Endothelial cell of umbilical vein (primary cell): Measurements from ENCODE around the gene ANKS1A. TPM values are rescaled to one million over a fixed set of nuclear protein-coding genes. Genes with fewer than 3 reads are reported as not detected.

Experiments
- BruUV-seq: library from RNA; stranded (reverse); fragments of 400-500 nt; replicated peaks from 2 replicates; lab custom pipeline; 2021; lab: Mats Ljungman, UMichigan
- CTCF ChIA-PET: fragments of 300-600, 350-600 bp; sonication (Branson Sonifier 250); formaldehyde crosslinking; loops from one replicate; lab custom pipeline; 2021; ENCODE audit warnings: antibody characterized with exemption, inconsistent platforms; lab: Charles Lee
- POLR2A ChIA-PET: fragments of 300-600, 350-600 bp; sonication (Branson Sonifier 250); formaldehyde crosslinking; loops from one replicate; lab custom pipeline; 2021; ENCODE audit warnings: antibody characterized with exemption, inconsistent platforms; lab: Charles Lee
- DNase-seq: peaks from one replicate; pipeline ENCODE4 v3.0.0-alpha.2; 2011; ENCODE audit warnings: low read depth, low spot score
- FAIRE-seq: peaks from 2 replicates; lab custom pipeline; 2011; peaks lifted over from hg19 to GRCh38; lab: Jason Lieb, UNC
- H2AFZ ChIP-seq: 2 replicates; pipeline ENCODE4 v1.6.0; 2012; ENCODE audit warnings: low read depth, low read length, control low read depth, inconsistent platforms
- H3K27ac ChIP-seq: 2 replicates; pipeline ENCODE4 v1.5.1; 2011; ENCODE audit warnings: low read depth, mild to moderate bottlenecking, control low read depth, low read length, moderate library complexity; ENCODE audit not compliant: insufficient read depth
- H3K27me3 ChIP-seq, 2 experiments: 2 replicates each; pipeline versions ENCODE4 v1.6.0 to v1.6.1; 2011; ENCODE audit warnings: low read length in 2 of 2, mixed read lengths in 1 of 2; ENCODE audit not compliant: control insufficient read depth in 2 of 2, insufficient read depth in 2 of 2
- H3K36me3 ChIP-seq, 2 experiments: 2 replicates in 1 of 2; 3 replicates in 1 of 2; pipeline ENCODE4 v1.5.1; 2011; ENCODE audit warnings: low read length in 2 of 2, mild to moderate bottlenecking in 1 of 2, moderate library complexity in 1 of 2; ENCODE audit not compliant: control insufficient read depth in 2 of 2, insufficient read depth in 2 of 2; ENCODE audit errors: extremely low read depth in 1 of 2
- H3K4me1 ChIP-seq: 3 replicates; pipeline ENCODE4 v1.5.1; 2011; ENCODE audit warnings: mild to moderate bottlenecking, low read length; ENCODE audit not compliant: control insufficient read depth, insufficient read depth; ENCODE audit errors: extremely low read depth
- H3K4me2 ChIP-seq: 2 replicates; pipeline ENCODE4 v1.6.1; 2011; ENCODE audit warnings: low read length, control low read depth, mixed read lengths; ENCODE audit not compliant: insufficient read depth
- H3K4me3 ChIP-seq, 3 experiments: fragments of 200-600 bp in 1 of 3; sonication (generic), shearing (Covaris generic) in 1 of 3; replicated peaks in 1 of 3; 2 replicates each; pipeline ENCODE4 v1.5.1; 2011 to 2016; ENCODE audit warnings: control low read depth in 3 of 3, low read length in 3 of 3, mild to moderate bottlenecking in 2 of 3, inconsistent platforms in 1 of 3, low read depth in 1 of 3, moderate library complexity in 1 of 3; ENCODE audit not compliant: insufficient read depth in 1 of 3
- H3K79me2 ChIP-seq: 2 replicates; pipeline ENCODE4 v1.6.0; 2012; ENCODE audit warnings: low read length, inconsistent platforms; ENCODE audit not compliant: control insufficient read depth, insufficient read depth
- H3K9ac ChIP-seq: replicated peaks from 2 replicates; pipeline ENCODE3; 2011; ENCODE audit warnings: low read length, control low read depth; ENCODE audit not compliant: insufficient read depth; ENCODE audit errors: extremely low read depth
- H3K9me1 ChIP-seq: replicated peaks from 3 replicates; pipeline ENCODE4 v1.6.0; 2011; ENCODE audit warnings: mild to moderate bottlenecking, low read length; ENCODE audit not compliant: control insufficient read depth, insufficient read depth; ENCODE audit errors: extremely low read depth
- H3K9me3 ChIP-seq: replicated peaks from 2 replicates; pipeline ENCODE4 v1.5.1; 2012; ENCODE audit warnings: low read length, inconsistent platforms; ENCODE audit not compliant: control insufficient read depth, insufficient read depth
- H4K20me1 ChIP-seq: replicated peaks from 2 replicates; pipeline ENCODE3; 2011; ENCODE audit warnings: mild to moderate bottlenecking, low read length; ENCODE audit not compliant: control insufficient read depth, insufficient read depth; ENCODE audit errors: extremely low read depth
- EZH2 ChIP-seq: IDR thresholded peaks from 2 replicates; pipeline ENCODE4 v1.6.1; 2012; ENCODE audit warnings: borderline replicate concordance, low read depth, mild to moderate bottlenecking, moderate library complexity, low read length, inconsistent platforms; ENCODE audit not compliant: severe bottlenecking
- FOS ChIP-seq: IDR thresholded peaks from 2 replicates; pipeline ENCODE4 v1.6.1; 2011; ENCODE audit warnings: mild to moderate bottlenecking, low read length, moderate library complexity, borderline replicate concordance; ENCODE audit not compliant: insufficient read depth
- GATA2 ChIP-seq: IDR thresholded peaks from 2 replicates; pipeline ENCODE4 v1.7.0; 2011; ENCODE audit warnings: low read depth, mild to moderate bottlenecking, moderate library complexity, mixed read lengths, low read length; ENCODE audit not compliant: insufficient read length, insufficient read depth
- JUN ChIP-seq: IDR thresholded peaks from 2 replicates; pipeline ENCODE4 v1.6.1; 2011; ENCODE audit warnings: borderline replicate concordance, low read depth; ENCODE audit not compliant: insufficient read length, insufficient read depth
- MAX ChIP-seq: IDR thresholded peaks from 2 replicates; pipeline ENCODE4 v1.6.1; 2011; ENCODE audit not compliant: insufficient read depth, insufficient read length
- MYC ChIP-seq: IDR thresholded peaks from one replicate; pipeline ENCODE4 v1.6.1; 2011; ENCODE audit warnings: mild to moderate bottlenecking, low read depth, low read length
- POLR2A ChIP-seq: IDR thresholded peaks from 2 replicates; pipeline ENCODE4 v1.6.1; 2012; ENCODE audit warnings: low read depth, mild to moderate bottlenecking, control low read depth, low read length
- POLR2AphosphoS5 ChIP-seq: IDR thresholded peaks from 2 replicates; pipeline ENCODE4 v1.6.1; 2012; ENCODE audit warnings: low read depth, mild to moderate bottlenecking, control low read depth, low read length, moderate library complexity; ENCODE audit not compliant: insufficient read depth
- dilution Hi-C: fragments of 300-500 bp; cut with MboI; formaldehyde crosslinking; loops from one replicate; pipeline ENCODE4 v1.15.0; 2019; ENCODE audit warnings: low sequenced_read_pairs; ENCODE audit not compliant: extremely low pct_ligation_motif_present
- intact Hi-C: fragments of 100-400 bp; cut with micrococcal nuclease; formaldehyde crosslinking; loops from one replicate; pipeline ENCODE4 v1.10.0; 2022
- polyA plus RNA-seq, 4 experiments: library from polyadenylated mRNA; depleted of rRNA in 3 of 4; stranded (reverse) in 3 of 4; unstranded in 1 of 4; fragments of >200 nt; gene quantifications; 2 replicates each; pipeline versions ENCODE4 v1.2.1 to v1.2.3, GENCODE V29; 2011 to 2012; ENCODE audit warnings: missing spikeins in 1 of 4
- total RNA-seq: library from RNA; stranded (reverse); gene quantifications from 2 replicates; pipeline ENCODE4 v1.2.3, GENCODE V29; 2021
- TF ChIP-seq, protein P1 (sequence below), 2 donors: IDR thresholded peaks; 1 replicate in 1 of 2; 2 replicates in 1 of 2; pipeline ENCODE4 v1.5.1; 2011; ENCODE audit warnings: low read length in 2 of 2, mild to moderate bottlenecking in 2 of 2, moderate library complexity in 2 of 2, control low read depth in 1 of 2, inconsistent platforms in 1 of 2, low read depth in 1 of 2; ENCODE audit not compliant: insufficient read depth in 1 of 2; ENCODE audit errors: extremely low read depth in 1 of 2

Gene ANKS1A
- total and polyA plus RNA-seq, 2 donors (not counting 3 experiments of a cell fraction or from before 2014, with no cell fraction given), result 8.9 to 26.1 TPM

GRCh38 chr6:34970488-34970887, 81.4 kb downstream of the ANKS1A start:
- H3K27me3 ChIP-seq, result no peaks in the 10 kb centered on the region
- DNase-seq, result no peak
- no peaks in the 10 kb centered on the region for H3K9me1 ChIP-seq
- H3K9me3 ChIP-seq, result no peaks in the 10 kb centered on the region
- H3K36me3 ChIP-seq, result no peaks in the 10 kb centered on the region
- intact Hi-C loops, result no loop called here
- no peaks in the 10 kb centered on the region for H3K79me2 ChIP-seq
- FAIRE-seq, result no peak
- no peaks in the 10 kb centered on the region for H4K20me1 ChIP-seq
- CTCF ChIA-PET, result no interaction called here
- H3K4me1 ChIP-seq, result no peaks in the 10 kb centered on the region
- H3K4me2 ChIP-seq, result no peak overlapping the region
- POLR2A ChIA-PET, result no interaction called here
- dilution Hi-C loops, result no loop called here
- no TSS peak for BruUV-seq
- H3K9ac ChIP-seq, result no peak overlapping the region
- TF ChIP-seq, protein P1, sequence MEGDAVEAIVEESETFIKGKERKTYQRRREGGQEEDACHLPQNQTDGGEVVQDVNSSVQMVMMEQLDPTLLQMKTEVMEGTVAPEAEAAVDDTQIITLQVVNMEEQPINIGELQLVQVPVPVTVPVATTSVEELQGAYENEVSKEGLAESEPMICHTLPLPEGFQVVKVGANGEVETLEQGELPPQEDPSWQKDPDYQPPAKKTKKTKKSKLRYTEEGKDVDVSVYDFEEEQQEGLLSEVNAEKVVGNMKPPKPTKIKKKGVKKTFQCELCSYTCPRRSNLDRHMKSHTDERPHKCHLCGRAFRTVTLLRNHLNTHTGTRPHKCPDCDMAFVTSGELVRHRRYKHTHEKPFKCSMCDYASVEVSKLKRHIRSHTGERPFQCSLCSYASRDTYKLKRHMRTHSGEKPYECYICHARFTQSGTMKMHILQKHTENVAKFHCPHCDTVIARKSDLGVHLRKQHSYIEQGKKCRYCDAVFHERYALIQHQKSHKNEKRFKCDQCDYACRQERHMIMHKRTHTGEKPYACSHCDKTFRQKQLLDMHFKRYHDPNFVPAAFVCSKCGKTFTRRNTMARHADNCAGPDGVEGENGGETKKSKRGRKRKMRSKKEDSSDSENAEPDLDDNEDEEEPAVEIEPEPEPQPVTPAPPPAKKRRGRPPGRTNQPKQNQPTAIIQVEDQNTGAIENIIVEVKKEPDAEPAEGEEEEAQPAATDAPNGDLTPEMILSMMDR (IDR thresholded peaks at IDR 0.05; ENCODE audit: extremely low read depth in 1 of 2, insufficient read depth in 1 of 2, low read depth in 1 of 2, low read length in 2 of 2), result no peak
- no peak for TF ChIP-seq JUN
- no peak for TF ChIP-seq GATA2
- TF ChIP-seq EZH2, result no peak
- no peak for TF ChIP-seq POLR2AphosphoS5
- TF ChIP-seq MYC, result no peak
- TF ChIP-seq MAX, result no peak
- no peak for TF ChIP-seq FOS
- TF ChIP-seq POLR2A, result no peak
- no peak overlapping the region for H2AFZ ChIP-seq
- H3K27ac ChIP-seq, result no peak overlapping the region
- no peak overlapping the region for H3K4me3 ChIP-seq
